ENCODE data around the gene PTPRJ.

- TF ChIP-seq CTCF (IDR thresholded peaks at IDR 0.05; ENCODE audit: low read depth, low read length, missing input control), result no peak
- no peak for TF ChIP-seq TAF1 (conservative IDR thresholded peaks at IDR 0.05)
- TF ChIP-seq RAD21 (IDR thresholded peaks at IDR 0.05), result no peak
- TF ChIP-seq RXRA (IDR thresholded peaks at IDR 0.05), result no peak
- no peak for TF ChIP-seq YY1 (IDR thresholded peaks at IDR 0.05)
- TF ChIP-seq JUND (IDR thresholded peaks at IDR 0.05), result no peak
- TF ChIP-seq REST (IDR thresholded peaks at IDR 0.05), result no peak
Observed at GRCh38 chr11:47980088-47980906, at the start of gene PTPRJ.

Data from liver (tissue), 3 donors.